ENCODE data around the gene MYT1. TPM values are rescaled to one million over a fixed set of nuclear protein-coding genes. Genes with fewer than 3 reads are reported as not detected.

The MYT1 gene
- polyA plus RNA-seq, 1 donor from 2014 or later: 35.8 TPM

- no peak overlapping the region for H3K9ac ChIP-seq (ENCODE audit: low read length)
- peaks cover 3% of the 10 kb centered on the region for H3K79me2 ChIP-seq (replicated peaks; ENCODE audit: insufficient read depth, low read length)
- H2AFZ ChIP-seq (ENCODE audit: low read depth, low read length): no peak overlapping the region
- H4K20me1 ChIP-seq (ENCODE audit: insufficient read depth): no peaks in the 10 kb centered on the region
- H3K9me3 ChIP-seq (ENCODE audit: low read length): no peaks in the 10 kb centered on the region
- H3K4me2 ChIP-seq (ENCODE audit: low read length): no peak overlapping the region
- H3K27me3 ChIP-seq (ENCODE audit: insufficient read depth, low read depth, low read length): no peaks in the 10 kb centered on the region
- peaks cover 4% of the 10 kb centered on the region for H3K36me3 ChIP-seq (ENCODE audit: insufficient read depth, low read length)
- H3K27ac ChIP-seq (ENCODE audit: low read length): peak overlapping the region; percentile 20
- no peak overlapping the region for H3K4me3 ChIP-seq (ENCODE audit: low read length)
- peaks cover 3% of the 10 kb centered on the region for H3F3A ChIP-seq (ENCODE audit: insufficient read depth, low read length, poor library complexity, severe bottlenecking)
- no peaks in the 10 kb centered on the region for H3K9me2 ChIP-seq (ENCODE audit: insufficient read depth, low read length)
- TF ChIP-seq, protein P1, sequence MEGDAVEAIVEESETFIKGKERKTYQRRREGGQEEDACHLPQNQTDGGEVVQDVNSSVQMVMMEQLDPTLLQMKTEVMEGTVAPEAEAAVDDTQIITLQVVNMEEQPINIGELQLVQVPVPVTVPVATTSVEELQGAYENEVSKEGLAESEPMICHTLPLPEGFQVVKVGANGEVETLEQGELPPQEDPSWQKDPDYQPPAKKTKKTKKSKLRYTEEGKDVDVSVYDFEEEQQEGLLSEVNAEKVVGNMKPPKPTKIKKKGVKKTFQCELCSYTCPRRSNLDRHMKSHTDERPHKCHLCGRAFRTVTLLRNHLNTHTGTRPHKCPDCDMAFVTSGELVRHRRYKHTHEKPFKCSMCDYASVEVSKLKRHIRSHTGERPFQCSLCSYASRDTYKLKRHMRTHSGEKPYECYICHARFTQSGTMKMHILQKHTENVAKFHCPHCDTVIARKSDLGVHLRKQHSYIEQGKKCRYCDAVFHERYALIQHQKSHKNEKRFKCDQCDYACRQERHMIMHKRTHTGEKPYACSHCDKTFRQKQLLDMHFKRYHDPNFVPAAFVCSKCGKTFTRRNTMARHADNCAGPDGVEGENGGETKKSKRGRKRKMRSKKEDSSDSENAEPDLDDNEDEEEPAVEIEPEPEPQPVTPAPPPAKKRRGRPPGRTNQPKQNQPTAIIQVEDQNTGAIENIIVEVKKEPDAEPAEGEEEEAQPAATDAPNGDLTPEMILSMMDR (IDR thresholded peaks at IDR 0.05; ENCODE audit: poor library complexity, severe bottlenecking): no peak
- TF ChIP-seq SMC3 (conservative IDR thresholded peaks at IDR 0.05; ENCODE audit: poor library complexity) (no peak), POLR2AphosphoS5 (IDR thresholded peaks at IDR 0.05) (no peak), RAD21 (conservative IDR thresholded peaks at IDR 0.05) (no peak), EZH2 (IDR thresholded peaks at IDR 0.05; ENCODE audit: borderline replicate concordance, insufficient read depth, low read length, poor library complexity, severe bottlenecking) (no peak), TAF1 (IDR thresholded peaks at IDR 0.05; ENCODE audit: low read depth) (no peak), EP300 (conservative IDR thresholded peaks at IDR 0.05; ENCODE audit: poor library complexity, severe bottlenecking) (no peak), MXI1 (conservative IDR thresholded peaks at IDR 0.05; ENCODE audit: poor library complexity, severe bottlenecking) (no peak)
- TF ChIP-seq, protein P2, sequence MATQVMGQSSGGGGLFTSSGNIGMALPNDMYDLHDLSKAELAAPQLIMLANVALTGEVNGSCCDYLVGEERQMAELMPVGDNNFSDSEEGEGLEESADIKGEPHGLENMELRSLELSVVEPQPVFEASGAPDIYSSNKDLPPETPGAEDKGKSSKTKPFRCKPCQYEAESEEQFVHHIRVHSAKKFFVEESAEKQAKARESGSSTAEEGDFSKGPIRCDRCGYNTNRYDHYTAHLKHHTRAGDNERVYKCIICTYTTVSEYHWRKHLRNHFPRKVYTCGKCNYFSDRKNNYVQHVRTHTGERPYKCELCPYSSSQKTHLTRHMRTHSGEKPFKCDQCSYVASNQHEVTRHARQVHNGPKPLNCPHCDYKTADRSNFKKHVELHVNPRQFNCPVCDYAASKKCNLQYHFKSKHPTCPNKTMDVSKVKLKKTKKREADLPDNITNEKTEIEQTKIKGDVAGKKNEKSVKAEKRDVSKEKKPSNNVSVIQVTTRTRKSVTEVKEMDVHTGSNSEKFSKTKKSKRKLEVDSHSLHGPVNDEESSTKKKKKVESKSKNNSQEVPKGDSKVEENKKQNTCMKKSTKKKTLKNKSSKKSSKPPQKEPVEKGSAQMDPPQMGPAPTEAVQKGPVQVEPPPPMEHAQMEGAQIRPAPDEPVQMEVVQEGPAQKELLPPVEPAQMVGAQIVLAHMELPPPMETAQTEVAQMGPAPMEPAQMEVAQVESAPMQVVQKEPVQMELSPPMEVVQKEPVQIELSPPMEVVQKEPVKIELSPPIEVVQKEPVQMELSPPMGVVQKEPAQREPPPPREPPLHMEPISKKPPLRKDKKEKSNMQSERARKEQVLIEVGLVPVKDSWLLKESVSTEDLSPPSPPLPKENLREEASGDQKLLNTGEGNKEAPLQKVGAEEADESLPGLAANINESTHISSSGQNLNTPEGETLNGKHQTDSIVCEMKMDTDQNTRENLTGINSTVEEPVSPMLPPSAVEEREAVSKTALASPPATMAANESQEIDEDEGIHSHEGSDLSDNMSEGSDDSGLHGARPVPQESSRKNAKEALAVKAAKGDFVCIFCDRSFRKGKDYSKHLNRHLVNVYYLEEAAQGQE (IDR thresholded peaks at IDR 0.05; ENCODE audit: borderline replicate concordance): no peak
Observed at GRCh38 chr20:64203037-64203777, 39.0 kb downstream of the MYT1 start.

GRCh38 chr20:64205611-64206026, 41.4 kb downstream of the MYT1 start:
- Histone ChIP-seq H3K9me3 (ENCODE audit: low read length) (no peaks in the 10 kb centered on the region), H3K4me2 (ENCODE audit: low read length) (no peak overlapping the region), H3K9me2 (ENCODE audit: insufficient read depth, low read length) (no peaks in the 10 kb centered on the region), H3K27me3 (ENCODE audit: insufficient read depth, low read depth, low read length) (no peaks in the 10 kb centered on the region), H3K9ac (ENCODE audit: low read length) (no peak overlapping the region), H2AFZ (ENCODE audit: low read depth, low read length) (no peak overlapping the region), H3K27ac (ENCODE audit: low read length) (no peak overlapping the region), H3K79me2 (replicated peaks; ENCODE audit: insufficient read depth, low read length) (no peaks in the 10 kb centered on the region), H3K36me3 (ENCODE audit: insufficient read depth, low read length) (no peaks in the 10 kb centered on the region), H3F3A (ENCODE audit: insufficient read depth, low read length, poor library complexity, severe bottlenecking) (no peaks in the 10 kb centered on the region), H3K4me3 (ENCODE audit: low read length) (no peak overlapping the region), H4K20me1 (ENCODE audit: insufficient read depth) (no peaks in the 10 kb centered on the region)
- TF ChIP-seq EZH2 (IDR thresholded peaks at IDR 0.05; ENCODE audit: borderline replicate concordance, insufficient read depth, low read length, poor library complexity, severe bottlenecking) (no peak), MXI1 (conservative IDR thresholded peaks at IDR 0.05; ENCODE audit: poor library complexity, severe bottlenecking) (no peak), EP300 (conservative IDR thresholded peaks at IDR 0.05; ENCODE audit: poor library complexity, severe bottlenecking) (no peak), POLR2AphosphoS5 (IDR thresholded peaks at IDR 0.05) (no peak), TAF1 (IDR thresholded peaks at IDR 0.05; ENCODE audit: low read depth) (no peak), SMC3 (conservative IDR thresholded peaks at IDR 0.05; ENCODE audit: poor library complexity) (no peak), RAD21 (conservative IDR thresholded peaks at IDR 0.05) (no peak)
- TF ChIP-seq, protein P2 (IDR thresholded peaks at IDR 0.05; ENCODE audit: borderline replicate concordance): no peak
- TF ChIP-seq, protein P1 (IDR thresholded peaks at IDR 0.05; ENCODE audit: poor library complexity, severe bottlenecking): no peak

All from neural cell (in vitro differentiated cells).